Brain microvascular endothelial cell (primary cell): ENCODE data around the gene ADK.

ENCODE experiments used
- DNase-seq: peaks from one replicate; pipeline ENCODE4 v3.0.0-alpha.2; 2020
- H3K27ac ChIP-seq: fragments of 250-450 bp; sonication (Bioruptor Pico); 2 replicates; pipeline ENCODE4 v1.5.1; 2020; ENCODE audit warnings: mild to moderate bottlenecking, moderate library complexity
- H3K27me3 ChIP-seq: fragments of 250-450 bp; sonication (Bioruptor Pico); replicated peaks from 2 replicates; pipeline ENCODE4 v1.5.1; 2020; ENCODE audit warnings: mild to moderate bottlenecking
- H3K36me3 ChIP-seq: fragments of 250-450 bp; sonication (Bioruptor Pico); replicated peaks from 2 replicates; pipeline ENCODE4 v1.5.1; 2020; ENCODE audit warnings: mild to moderate bottlenecking
- H3K4me3 ChIP-seq: 2 replicates; pipeline ENCODE4 v1.5.1; 2011; ENCODE audit warnings: low read depth, mild to moderate bottlenecking, control low read depth, low read length, moderate library complexity
- CTCF ChIP-seq: IDR thresholded peaks from 2 replicates; pipeline ENCODE4 v1.5.1; 2011; ENCODE audit warnings: low read depth, mild to moderate bottlenecking, moderate library complexity, low read length, control low read depth, inconsistent platforms; ENCODE audit errors: missing control alignments
- in situ Hi-C: cut with HindIII; loops from 2 replicates; pipeline ENCODE4 v1.10.0; 2017; ENCODE audit warnings: low sequenced_read_pairs, low pct_ligation_motif_present

The ADK gene

GRCh38 chr10:74118804-74119203 lies 32.2 kb upstream of the ADK start:
- peaks cover 93% of the 10 kb centered on the region for H3K36me3 ChIP-seq
- DNase-seq = no peak
- in situ Hi-C loops = no loop called here
- H3K4me3 ChIP-seq = no peak overlapping the region
- H3K27ac ChIP-seq = peak overlapping the region; percentile 36
- no peak for TF ChIP-seq CTCF
- no peaks in the 10 kb centered on the region for H3K27me3 ChIP-seq

GRCh38 chr10:74120911-74121310 lies 30.1 kb upstream of the ADK start:
- no peak overlapping the region for H3K4me3 ChIP-seq
- no peaks in the 10 kb centered on the region for H3K27me3 ChIP-seq
- in situ Hi-C loops = no loop called here
- TF ChIP-seq CTCF = no peak
- H3K27ac ChIP-seq = no peak overlapping the region
- no peak for DNase-seq
- H3K36me3 ChIP-seq = peaks cover 86% of the 10 kb centered on the region

GRCh38 chr10:74121368-74121767 lies 29.7 kb upstream of the ADK start:
- TF ChIP-seq CTCF = no peak
- in situ Hi-C loops = no loop called here
- peaks cover 84% of the 10 kb centered on the region for H3K36me3 ChIP-seq
- no peak overlapping the region for H3K4me3 ChIP-seq
- no peaks in the 10 kb centered on the region for H3K27me3 ChIP-seq
- DNase-seq = no peak
- H3K27ac ChIP-seq = no peak overlapping the region

GRCh38 chr10:74122060-74122459 lies 29.0 kb upstream of the ADK start:
- peaks cover 82% of the 10 kb centered on the region for H3K36me3 ChIP-seq
- H3K4me3 ChIP-seq = no peak overlapping the region
- TF ChIP-seq CTCF = no peak
- no peaks in the 10 kb centered on the region for H3K27me3 ChIP-seq
- DNase-seq = no peak
- H3K27ac ChIP-seq = no peak overlapping the region
- in situ Hi-C loops = no loop called here

- in situ Hi-C loops = no loop called here
- no peak overlapping the region for H3K4me3 ChIP-seq
- H3K27ac ChIP-seq = no peak overlapping the region
- TF ChIP-seq CTCF = no peak
- H3K36me3 ChIP-seq = peaks cover 72% of the 10 kb centered on the region
- no peak for DNase-seq
- H3K27me3 ChIP-seq = no peaks in the 10 kb centered on the region
Measured at GRCh38 chr10:74123081-74123480, 27.9 kb upstream of the ADK start.
